IMR-90 (cell line): ENCODE data around the gene LIMCH1. TPM values are rescaled to one million over a fixed set of nuclear protein-coding genes. Genes with fewer than 3 reads are reported as not detected.

Experiments
- ATAC-seq: fragments of 200-7000 bp; cut with Tn5 transposase; 2 replicates; pipeline ENCODE4 v1.9.1; 2020; ENCODE audit warnings: low read depth, mild to moderate bottlenecking, moderate library complexity
- BruUV-seq: library from RNA; stranded (reverse); fragments of 400-500 nt; replicated peaks from 2 replicates; lab custom pipeline; 2021; lab: Mats Ljungman, UMichigan
- CTCF ChIA-PET: fragments of 300-600 bp; formaldehyde crosslinking; extraction: SDS; loops from one replicate; lab custom pipeline; 2021; ENCODE audit warnings: antibody characterized with exemption; lab: Yijun Ruan, JAX
- POLR2A ChIA-PET: fragments of 300-600 bp; sonication (Branson Sonifier 250); formaldehyde crosslinking; loops from one replicate; lab custom pipeline; 2022; ENCODE audit warnings: antibody characterized with exemption; ENCODE audit not compliant: unreplicated experiment; lab: Charles Lee
- DNase-seq: peaks from one replicate; pipeline ENCODE4 v3.0.0; 2013
- H2AFZ ChIP-seq: replicated peaks from 2 replicates; pipeline ENCODE3; 2013; ENCODE audit warnings: low read length, mild to moderate bottlenecking; ENCODE audit not compliant: poor library complexity
- H2AK5ac ChIP-seq: 2 replicates; pipeline ENCODE4 v1.6.1; 2013; ENCODE audit warnings: low read depth, low read length, inconsistent platforms
- H2AK9ac ChIP-seq: replicated peaks from 2 replicates; pipeline ENCODE3; 2013; ENCODE audit warnings: mild to moderate bottlenecking, low read depth, low read length, moderate library complexity; ENCODE audit not compliant: poor library complexity
- H2BK120ac ChIP-seq: 2 replicates; pipeline ENCODE4 v1.6.1; 2013; ENCODE audit warnings: low read depth, low read length, inconsistent platforms
- H2BK15ac ChIP-seq: 3 replicates; pipeline ENCODE4 v1.6.1; 2013; ENCODE audit warnings: low read depth, low read length, inconsistent platforms
- H2BK20ac ChIP-seq: 2 replicates; pipeline ENCODE4 v1.6.1; 2013; ENCODE audit warnings: low read depth, mild to moderate bottlenecking, inconsistent platforms, low read length, moderate library complexity
- H2BK5ac ChIP-seq: 2 replicates; pipeline ENCODE4 v1.6.1; 2013; ENCODE audit warnings: mild to moderate bottlenecking, low read depth, low read length, inconsistent platforms; ENCODE audit not compliant: poor library complexity, severe bottlenecking
- H3K14ac ChIP-seq: replicated peaks from 2 replicates; pipeline ENCODE4 v1.6.1; 2013; ENCODE audit warnings: low read depth, low read length, inconsistent platforms
- H3K18ac ChIP-seq: 2 replicates; pipeline ENCODE4 v1.6.1; 2013; ENCODE audit warnings: low read depth, low read length, control low read depth
- H3K23ac ChIP-seq: 2 replicates; pipeline ENCODE4 v1.6.1; 2013; ENCODE audit warnings: low read depth, low read length, inconsistent platforms
- H3K27ac ChIP-seq: 2 replicates; pipeline ENCODE4 v1.5.1; 2013; ENCODE audit warnings: mild to moderate bottlenecking, control low read depth, low read length; ENCODE audit not compliant: insufficient read depth
- H3K27me3 ChIP-seq: 2 replicates; pipeline ENCODE4 v1.6.1; 2013; ENCODE audit warnings: low read length; ENCODE audit not compliant: control insufficient read depth, insufficient read depth
- H3K36me3 ChIP-seq: 2 replicates; pipeline ENCODE4 v1.6.1; 2013; ENCODE audit warnings: low read length, mixed read lengths; ENCODE audit not compliant: control insufficient read depth, insufficient read depth
- H3K4ac ChIP-seq: 2 replicates; pipeline ENCODE4 v1.6.1; 2013; ENCODE audit warnings: low read depth, low read length, inconsistent platforms
- H3K4me1 ChIP-seq: 2 replicates; pipeline ENCODE4 v1.6.1; 2013; ENCODE audit warnings: low read length, mixed read lengths; ENCODE audit not compliant: control insufficient read depth, insufficient read depth
- H3K4me2 ChIP-seq: 2 replicates; pipeline ENCODE4 v1.6.1; 2013; ENCODE audit warnings: low read depth, mild to moderate bottlenecking, control low read depth, low read length, moderate library complexity
- H3K4me3 ChIP-seq: 2 replicates; pipeline ENCODE4 v1.5.1; 2013; ENCODE audit warnings: low read depth, mild to moderate bottlenecking, control low read depth, low read length, moderate library complexity; ENCODE audit not compliant: insufficient read depth
- H3K56ac ChIP-seq: 2 replicates; pipeline ENCODE4 v1.6.1; 2013; ENCODE audit warnings: low read length, inconsistent platforms; ENCODE audit not compliant: insufficient read depth; ENCODE audit errors: extremely low read depth
- H3K79me1 ChIP-seq, 2 experiments: 2 replicates each; pipeline ENCODE4 v1.6.1; 2013; ENCODE audit warnings: low read length in 2 of 2, inconsistent platforms in 1 of 2, low read depth in 1 of 2
- H3K9ac ChIP-seq: 2 replicates; pipeline ENCODE4 v1.6.1; 2013; ENCODE audit warnings: low read depth, low read length, control low read depth
- H3K9me1 ChIP-seq: 2 replicates; pipeline ENCODE4 v1.6.1; 2013; ENCODE audit warnings: low read length, inconsistent platforms; ENCODE audit not compliant: insufficient read depth
- H3K9me3 ChIP-seq: 2 replicates; pipeline ENCODE4 v1.6.1; 2013; ENCODE audit warnings: low read length; ENCODE audit not compliant: control insufficient read depth, insufficient read depth
- H4K20me1 ChIP-seq: 2 replicates; pipeline ENCODE4 v1.6.1; 2013; ENCODE audit warnings: low read length, inconsistent platforms; ENCODE audit not compliant: insufficient read depth
- H4K5ac ChIP-seq: 2 replicates; pipeline ENCODE4 v1.6.1; 2013; ENCODE audit warnings: mild to moderate bottlenecking, low read depth, low read length, control low read depth
- H4K8ac ChIP-seq, 2 experiments: 2 replicates each; pipeline ENCODE4 v1.6.1; 2013; ENCODE audit warnings: low read depth in 2 of 2, low read length in 2 of 2, control low read depth in 1 of 2, inconsistent platforms in 1 of 2
- H4K91ac ChIP-seq: 2 replicates; pipeline ENCODE4 v1.6.1; 2013; ENCODE audit warnings: low read depth, low read length, inconsistent platforms; ENCODE audit not compliant: insufficient read depth
- MAZ ChIP-seq: IDR thresholded peaks from 2 replicates; pipeline ENCODE4 v1.6.1; 2012; ENCODE audit warnings: low read depth, mild to moderate bottlenecking, low read length, improper control_type of control experiment, moderate library complexity, borderline replicate concordance
- RCOR1 ChIP-seq: IDR thresholded peaks from 2 replicates; pipeline ENCODE4 v1.6.1; 2012; ENCODE audit warnings: mild to moderate bottlenecking, low read length, improper control_type of control experiment; ENCODE audit not compliant: insufficient replicate concordance
- SMC3 ChIP-seq: fragments of 150-350 bp; IDR thresholded peaks from 2 replicates; pipeline ENCODE4 v1.6.1; 2016; ENCODE audit warnings: low read depth, mild to moderate bottlenecking, antibody characterized with exemption, low read length, moderate library complexity
- WGBS, 2 experiments: methylation state at CpG; one replicate each; pipeline versions ENCODE4 v1.1.5 to v1.1.7; 2013; ENCODE audit warnings: missing lambda C conversion rate in 2 of 2; ENCODE audit not compliant: insufficient read length in 1 of 2; ENCODE audit errors: extremely low coverage in 2 of 2; 5-methylcytosine and 5-hydroxymethylcytosine counted together
- dilution Hi-C: fragments of 300-500 bp; cut with HindIII; formaldehyde crosslinking; loops from one replicate; pipeline ENCODE4 v1.14.3; 2018; ENCODE audit warnings: low sequenced_read_pairs; ENCODE audit not compliant: unreplicated experiment
- in situ Hi-C: fragments of 300-500 bp; cut with MboI; formaldehyde crosslinking; loops from 3 replicates; pipeline ENCODE4 v1.14.3; 2019; ENCODE audit warnings: low sequenced_read_pairs, inconsistent platforms, mixed read lengths
- intact Hi-C: fragments of 100-400 bp; cut with micrococcal nuclease; formaldehyde crosslinking; loops from 2 replicates; pipeline ENCODE4 v1.10.0; 2022
- polyA plus RNA-seq, 3 experiments: library from polyadenylated mRNA; depleted of rRNA; stranded (reverse); fragments of >200 nt; gene quantifications; 2 replicates each; pipeline ENCODE4 v1.2.3, GENCODE V29; 2012; ENCODE audit warnings: low replicate concordance in 1 of 3
- total RNA-seq: library from RNA; depleted of rRNA; stranded (reverse); fragments of >200 nt; gene quantifications from 2 replicates; pipeline ENCODE4 v1.2.3, GENCODE V29; 2012
- TF ChIP-seq, protein P1 (sequence below): fragments of 150-350 bp; IDR thresholded peaks from 2 replicates; pipeline ENCODE4 v1.6.1; 2017; ENCODE audit warnings: mild to moderate bottlenecking, antibody characterized with exemption, low read length, low read depth
- TF ChIP-seq, protein P2 (sequence below): conservative IDR thresholded peaks from 2 replicates; pipeline ENCODE4 v1.5.1; 2012; ENCODE audit warnings: mild to moderate bottlenecking, low read depth, low read length, improper control_type of control experiment

LIMCH1 gene
- total and polyA plus RNA-seq, 2 of the 4 experiments (the other 2 are of a cell fraction) = 0.89 to 2.9 TPM

DNA sequence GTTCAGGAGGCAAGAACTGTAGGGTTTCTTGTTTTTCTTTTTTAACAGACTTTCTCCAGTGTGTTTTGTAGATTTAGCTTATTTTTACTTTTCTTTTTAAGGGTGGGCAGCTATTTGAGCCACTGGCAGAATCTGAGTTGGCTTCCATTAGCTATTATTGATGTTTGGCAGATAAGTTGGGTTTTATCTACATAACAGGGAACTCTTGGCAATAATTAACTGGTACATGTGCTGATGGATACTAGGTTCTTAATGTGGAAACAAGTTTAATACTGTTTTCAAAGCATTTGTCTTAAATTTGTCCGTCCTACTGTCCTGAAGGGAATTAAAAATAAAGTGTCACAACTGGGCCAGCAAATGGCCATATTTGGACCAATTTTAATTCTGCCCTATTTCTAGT, 130.1 kb downstream of the LIMCH1 start:
- H3K9me3 ChIP-seq = no peaks in the 10 kb centered on the region
- no peaks in the 10 kb centered on the region for H3K79me1 ChIP-seq
- H3K36me3 ChIP-seq = no peaks in the 10 kb centered on the region
- peaks cover 4% of the 10 kb centered on the region for H3K27me3 ChIP-seq
- no peak for DNase-seq
- H4K8ac ChIP-seq = no peak overlapping the region
- no peak overlapping the region for H3K4me2 ChIP-seq
- H2BK20ac ChIP-seq = no peak overlapping the region
- dilution Hi-C loops (no loop called here), in situ Hi-C loops (loop anchor here (25.0 kb wide), 1 partner anchor 756 kb away; no protein-coding TSS in a partner anchor), intact Hi-C loops (no loop called here)
- no peak for ATAC-seq
- ChIA-PET POLR2A (no interaction called here), CTCF (no interaction called here)
- H3K4ac ChIP-seq = no peak overlapping the region
- H3K14ac ChIP-seq = no peak overlapping the region
- no peaks in the 10 kb centered on the region for H4K20me1 ChIP-seq
- TF ChIP-seq RCOR1 (no peak), MAZ (no peak), SMC3 (no peak)
- TF ChIP-seq, protein P1, sequence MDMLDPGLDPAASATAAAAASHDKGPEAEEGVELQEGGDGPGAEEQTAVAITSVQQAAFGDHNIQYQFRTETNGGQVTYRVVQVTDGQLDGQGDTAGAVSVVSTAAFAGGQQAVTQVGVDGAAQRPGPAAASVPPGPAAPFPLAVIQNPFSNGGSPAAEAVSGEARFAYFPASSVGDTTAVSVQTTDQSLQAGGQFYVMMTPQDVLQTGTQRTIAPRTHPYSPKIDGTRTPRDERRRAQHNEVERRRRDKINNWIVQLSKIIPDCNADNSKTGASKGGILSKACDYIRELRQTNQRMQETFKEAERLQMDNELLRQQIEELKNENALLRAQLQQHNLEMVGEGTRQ = no peak
- TF ChIP-seq, protein P2, sequence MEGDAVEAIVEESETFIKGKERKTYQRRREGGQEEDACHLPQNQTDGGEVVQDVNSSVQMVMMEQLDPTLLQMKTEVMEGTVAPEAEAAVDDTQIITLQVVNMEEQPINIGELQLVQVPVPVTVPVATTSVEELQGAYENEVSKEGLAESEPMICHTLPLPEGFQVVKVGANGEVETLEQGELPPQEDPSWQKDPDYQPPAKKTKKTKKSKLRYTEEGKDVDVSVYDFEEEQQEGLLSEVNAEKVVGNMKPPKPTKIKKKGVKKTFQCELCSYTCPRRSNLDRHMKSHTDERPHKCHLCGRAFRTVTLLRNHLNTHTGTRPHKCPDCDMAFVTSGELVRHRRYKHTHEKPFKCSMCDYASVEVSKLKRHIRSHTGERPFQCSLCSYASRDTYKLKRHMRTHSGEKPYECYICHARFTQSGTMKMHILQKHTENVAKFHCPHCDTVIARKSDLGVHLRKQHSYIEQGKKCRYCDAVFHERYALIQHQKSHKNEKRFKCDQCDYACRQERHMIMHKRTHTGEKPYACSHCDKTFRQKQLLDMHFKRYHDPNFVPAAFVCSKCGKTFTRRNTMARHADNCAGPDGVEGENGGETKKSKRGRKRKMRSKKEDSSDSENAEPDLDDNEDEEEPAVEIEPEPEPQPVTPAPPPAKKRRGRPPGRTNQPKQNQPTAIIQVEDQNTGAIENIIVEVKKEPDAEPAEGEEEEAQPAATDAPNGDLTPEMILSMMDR = no peak
- H3K9me1 ChIP-seq = no peaks in the 10 kb centered on the region
- H3K4me3 ChIP-seq = no peak overlapping the region
- BruUV-seq = no TSS peak
- no peaks in the 10 kb centered on the region for H3K4me1 ChIP-seq
- no peak overlapping the region for H2BK15ac ChIP-seq
- no peak overlapping the region for H3K9ac ChIP-seq
- no peak overlapping the region for H3K23ac ChIP-seq
- H3K56ac ChIP-seq = no peak overlapping the region
- no peak overlapping the region for H2BK5ac ChIP-seq
- no peak overlapping the region for H3K27ac ChIP-seq
- H2AK9ac ChIP-seq = no peak overlapping the region
- H4K5ac ChIP-seq = no peak overlapping the region
- H4K91ac ChIP-seq = no peak overlapping the region
- no CpG with 5 or more reads among the region's 1 CpG for WGBS, 2 experiments
- no peak overlapping the region for H2AK5ac ChIP-seq
- no peak overlapping the region for H3K18ac ChIP-seq
- H2BK120ac ChIP-seq = no peak overlapping the region
- no peak overlapping the region for H2AFZ ChIP-seq
